ENCODE data around the gene CABCOCO1. TPM values are rescaled to one million over a fixed set of nuclear protein-coding genes. Genes with fewer than 3 reads are reported as not detected.

The CABCOCO1 gene
- total RNA-seq, 1 experiment from 2014 or later = not detected

GRCh38 chr10:61785473-61786105 lies 122.9 kb downstream of the CABCOCO1 start:
- Mint-ChIP-seq H3K27ac (ENCODE audit: unreplicated experiment) (no peak overlapping the region), H3K27me3 (ENCODE audit: insufficient read depth, unreplicated experiment) (no peaks in the 10 kb centered on the region), H3K36me3 (ENCODE audit: insufficient read depth, unreplicated experiment) (no peaks in the 10 kb centered on the region), H3K4me3 (ENCODE audit: unreplicated experiment) (no peak overlapping the region), H3K9me3 (ENCODE audit: unreplicated experiment) (no peaks in the 10 kb centered on the region), H3K4me1 (ENCODE audit: low read depth, unreplicated experiment) (no peaks in the 10 kb centered on the region)
- BruUV-seq (replicated peaks) = no TSS peak
- H3K4me1 ChIP-seq = no peaks in the 10 kb centered on the region
- CTCF ChIA-PET = no interaction called here
- DNase-seq = no peak
- no peak for TF ChIP-seq CTCF (IDR thresholded peaks at IDR 0.05; ENCODE audit: insufficient read depth in 1 of 2, low read depth in 1 of 2, low read length in 1 of 2, severe bottlenecking in 1 of 2, unreplicated experiment in 1 of 2)
- H3K27me3 ChIP-seq (replicated peaks; ENCODE audit: control insufficient read depth, insufficient read depth, low read length) = no peaks in the 10 kb centered on the region
- intact Hi-C loops (cut with micrococcal nuclease; ENCODE audit: unreplicated experiment) = no loop called here
- no peaks in the 10 kb centered on the region for H3K36me3 ChIP-seq (ENCODE audit: control insufficient read depth, insufficient read depth, low read length)
- POLR2A ChIA-PET = no interaction called here
- H3K4me3 ChIP-seq (ENCODE audit: low read depth, low read length) = no peak overlapping the region
- no peaks in the 10 kb centered on the region for H3K9me3 ChIP-seq

GRCh38 chr10:61786728-61787127 lies 124.0 kb downstream of the CABCOCO1 start:
- POLR2A ChIA-PET = no interaction called here
- no peak overlapping the region for H3K4me3 Mint-ChIP-seq (ENCODE audit: unreplicated experiment)
- no peaks in the 10 kb centered on the region for H3K9me3 Mint-ChIP-seq (ENCODE audit: unreplicated experiment)
- H3K27me3 ChIP-seq (replicated peaks; ENCODE audit: control insufficient read depth, insufficient read depth, low read length) = no peaks in the 10 kb centered on the region
- H3K9me3 ChIP-seq = no peaks in the 10 kb centered on the region
- no peak for TF ChIP-seq CTCF (IDR thresholded peaks at IDR 0.05; ENCODE audit: insufficient read depth in 1 of 2, low read depth in 1 of 2, low read length in 1 of 2, severe bottlenecking in 1 of 2, unreplicated experiment in 1 of 2)
- intact Hi-C loops (cut with micrococcal nuclease; ENCODE audit: unreplicated experiment) = no loop called here
- H3K4me1 ChIP-seq = peaks cover 10% of the 10 kb centered on the region
- no peaks in the 10 kb centered on the region for H3K36me3 Mint-ChIP-seq (ENCODE audit: insufficient read depth, unreplicated experiment)
- H3K27me3 Mint-ChIP-seq (ENCODE audit: insufficient read depth, unreplicated experiment) = no peaks in the 10 kb centered on the region
- CTCF ChIA-PET = no interaction called here
- DNase-seq = no peak
- H3K27ac Mint-ChIP-seq (ENCODE audit: unreplicated experiment) = no peak overlapping the region
- BruUV-seq (replicated peaks) = no TSS peak
- no peaks in the 10 kb centered on the region for H3K36me3 ChIP-seq (ENCODE audit: control insufficient read depth, insufficient read depth, low read length)
- H3K4me3 ChIP-seq (ENCODE audit: low read depth, low read length) = no peak overlapping the region
- peaks cover 2% of the 10 kb centered on the region for H3K4me1 Mint-ChIP-seq (ENCODE audit: low read depth, unreplicated experiment)

- Histone ChIP-seq H3K9me3 (no peaks in the 10 kb centered on the region), H3K36me3 (ENCODE audit: control insufficient read depth, insufficient read depth, low read length) (no peaks in the 10 kb centered on the region), H3K27me3 (replicated peaks; ENCODE audit: control insufficient read depth, insufficient read depth, low read length) (no peaks in the 10 kb centered on the region), H3K4me1 (peaks cover 14% of the 10 kb centered on the region), H3K4me3 (ENCODE audit: low read depth, low read length) (no peak overlapping the region)
- Mint-ChIP-seq H3K4me1 (ENCODE audit: low read depth, unreplicated experiment) (peaks cover 6% of the 10 kb centered on the region), H3K36me3 (ENCODE audit: insufficient read depth, unreplicated experiment) (no peaks in the 10 kb centered on the region), H3K27ac (ENCODE audit: unreplicated experiment) (no peak overlapping the region), H3K4me3 (ENCODE audit: unreplicated experiment) (no peak overlapping the region), H3K9me3 (ENCODE audit: unreplicated experiment) (no peaks in the 10 kb centered on the region), H3K27me3 (ENCODE audit: insufficient read depth, unreplicated experiment) (no peaks in the 10 kb centered on the region)
- TF ChIP-seq CTCF (IDR thresholded peaks at IDR 0.05; ENCODE audit: insufficient read depth in 1 of 2, low read depth in 1 of 2, low read length in 1 of 2, severe bottlenecking in 1 of 2, unreplicated experiment in 1 of 2) = no peak
- intact Hi-C loops (cut with micrococcal nuclease; ENCODE audit: unreplicated experiment) = no loop called here
- POLR2A ChIA-PET = no interaction called here
- CTCF ChIA-PET = interaction anchor here (0.9 kb wide), 1 partner anchor 36 kb away, joined by 3 read pairs; no protein-coding TSS in a partner anchor
- DNase-seq = no peak
- no TSS peak for BruUV-seq (replicated peaks)
Measured at GRCh38 chr10:61787170-61787569, 124.4 kb downstream of the CABCOCO1 start.
